GM12878 (cell line): Measurements from ENCODE around the gene MAN2B1. TPM values are rescaled to one million over a fixed set of nuclear protein-coding genes. Genes with fewer than 3 reads are reported as not detected.

Experiments
- ATAC-seq: fragments of 200-7000 bp; cut with Tn5 transposase; 3 replicates; pipeline ENCODE4 v1.9.1; 2020; ENCODE audit warnings: mild to moderate bottlenecking, moderate library complexity
- BruUV-seq: library from RNA; stranded (reverse); fragments of 400-500 nt; replicated peaks from 2 replicates; lab custom pipeline; 2021; lab: Mats Ljungman, UMichigan
- CTCF ChIA-PET: fragments of 300-600 bp; sonication (Branson Sonifier 250); formaldehyde crosslinking; extraction: SDS; loops from one replicate; lab custom pipeline; 2021; ENCODE audit warnings: inconsistent platforms; lab: Yijun Ruan, JAX
- POLR2A ChIA-PET: fragments of 350-600 bp; formaldehyde crosslinking; extraction: SDS; loops from one replicate; lab custom pipeline; 2021; ENCODE audit warnings: inconsistent platforms; lab: Charles Lee
- RAD21 ChIA-PET: fragments of 300-600 bp; sonication (Branson Sonifier 250); formaldehyde crosslinking; loops from one replicate; lab custom pipeline; 2023; ENCODE audit warnings: antibody characterized with exemption; ENCODE audit not compliant: unreplicated experiment; lab: Charles Lee
- SMC1A ChIA-PET: fragments of 300-600 bp; sonication (Branson Sonifier 250); formaldehyde crosslinking; loops from one replicate; lab custom pipeline; 2023; ENCODE audit not compliant: unreplicated experiment, uncharacterized antibody; lab: Charles Lee
- DNase-seq: peaks from one replicate; pipeline ENCODE4 v3.0.0-alpha.2; 2011; ENCODE audit warnings: low read depth, low spot score
- FAIRE-seq: peaks from 3 replicates; lab custom pipeline; 2011; peaks lifted over from hg19 to GRCh38; lab: Jason Lieb, UNC
- H2AFZ ChIP-seq: 2 replicates; pipeline ENCODE4 v1.6.0; 2011; ENCODE audit warnings: low read depth, low read length, control low read depth; ENCODE audit not compliant: control insufficient read depth
- H3K27ac ChIP-seq: 2 replicates; pipeline ENCODE4 v1.5.1; 2011; ENCODE audit warnings: control low read depth; ENCODE audit not compliant: control insufficient read depth, insufficient read depth
- H3K27me3 ChIP-seq, 2 experiments: replicated peaks in 1 of 2; 2 replicates each; pipeline versions ENCODE4 v1.6.0 to v1.6.1; 2011; ENCODE audit warnings: low read length in 1 of 2; ENCODE audit not compliant: control insufficient read depth in 2 of 2, insufficient read depth in 2 of 2
- H3K36me3 ChIP-seq, 2 experiments: 2 replicates each; pipeline ENCODE4 v1.5.1; 2011; ENCODE audit warnings: low read length in 1 of 2; ENCODE audit not compliant: control insufficient read depth in 2 of 2, insufficient read depth in 2 of 2
- H3K4me1 ChIP-seq: 2 replicates; pipeline ENCODE4 v1.6.1; 2011; ENCODE audit warnings: mild to moderate bottlenecking, low read length, moderate library complexity, mixed read lengths; ENCODE audit not compliant: control insufficient read depth, insufficient read depth
- H3K4me2 ChIP-seq: 2 replicates; pipeline ENCODE4 v1.6.0; 2011; ENCODE audit warnings: control low read depth; ENCODE audit not compliant: control insufficient read depth, insufficient read depth
- H3K4me3 ChIP-seq: fragments of 200-600 bp; sonication (generic); 2 replicates; pipeline ENCODE4 v1.5.1; 2016
- H3K79me2 ChIP-seq: 2 replicates; pipeline ENCODE4 v1.6.0; 2011; ENCODE audit warnings: low read length; ENCODE audit not compliant: control insufficient read depth, insufficient read depth
- H3K9ac ChIP-seq: 2 replicates; pipeline ENCODE4 v1.8.0; 2011; ENCODE audit warnings: low read length, control low read depth, mixed read lengths; ENCODE audit not compliant: control insufficient read depth, insufficient read depth
- H3K9me3 ChIP-seq: replicated peaks from 3 replicates; pipeline ENCODE4 v1.5.1; 2011; ENCODE audit warnings: mild to moderate bottlenecking, low read length; ENCODE audit not compliant: control insufficient read depth, insufficient read depth
- H4K20me1 ChIP-seq: 2 replicates; pipeline ENCODE4 v1.6.0; 2011; ENCODE audit not compliant: control insufficient read depth, insufficient read depth
- BCL11A ChIP-seq: IDR thresholded peaks from 2 replicates; pipeline ENCODE4 v1.6.1; 2011; ENCODE audit warnings: low read depth, low read length
- BCLAF1 ChIP-seq: fragments of 450-650 bp; IDR thresholded peaks from 2 replicates; pipeline ENCODE4 v1.6.1; 2017; ENCODE audit warnings: antibody characterized with exemption, mild to moderate bottlenecking, moderate library complexity
- FOXM1 ChIP-seq: IDR thresholded peaks from 2 replicates; pipeline ENCODE4 v1.6.1; 2012; ENCODE audit warnings: low read depth, mild to moderate bottlenecking, inconsistent platforms, low read length, moderate library complexity
- IKZF2 ChIP-seq, 2 experiments: fragments of 450-650 bp; IDR thresholded peaks; 2 replicates each; pipeline ENCODE4 v1.6.1; 2017; ENCODE audit warnings: mild to moderate bottlenecking in 2 of 2, moderate library complexity in 2 of 2
- JUND ChIP-seq: IDR thresholded peaks from 2 replicates; pipeline ENCODE4 v1.6.1; 2012; ENCODE audit warnings: low read depth, mild to moderate bottlenecking, low read length, improper control_type of control experiment, moderate library complexity
- NFYA ChIP-seq: IDR thresholded peaks from 2 replicates; pipeline ENCODE4 v1.6.1; 2011; ENCODE audit warnings: low read depth, mild to moderate bottlenecking, low read length, improper control_type of control experiment, borderline replicate concordance
- RUNX3 ChIP-seq: IDR thresholded peaks from 2 replicates; pipeline ENCODE4 v1.6.1; 2012; ENCODE audit warnings: low read length, inconsistent platforms
- STAT1 ChIP-seq: fragments of 450-650 bp; conservative IDR thresholded peaks from 2 replicates; pipeline ENCODE4 v1.6.1; 2014; ENCODE audit warnings: antibody characterized with exemption, mild to moderate bottlenecking
- SUZ12 ChIP-seq: fragments of 200-600 bp; sonication (generic); IDR thresholded peaks from one replicate; pipeline ENCODE4 v1.6.1; 2018; ENCODE audit warnings: antibody characterized with exemption, mild to moderate bottlenecking; ENCODE audit not compliant: unreplicated experiment
- TCF7 ChIP-seq: IDR thresholded peaks from 2 replicates; pipeline ENCODE4 v1.6.1; 2014; ENCODE audit warnings: antibody characterized with exemption, borderline replicate concordance
- YY1 ChIP-seq: IDR thresholded peaks from 2 replicates; pipeline ENCODE4 v1.6.1; 2011; ENCODE audit warnings: low read depth, mild to moderate bottlenecking, low read length
- ZNF687 ChIP-seq: fragments of 450-650 bp; IDR thresholded peaks from 2 replicates; pipeline ENCODE4 v1.6.1; 2017; ENCODE audit warnings: mild to moderate bottlenecking, moderate library complexity
- WGBS: methylation state at CpG from one replicate; pipeline ENCODE4 v1.1.6; 2016; ENCODE audit warnings: low lambda C conversion rate; ENCODE audit not compliant: insufficient replicate concordance, insufficient coverage; ENCODE audit errors: missing lambda C conversion rate; 5-methylcytosine and 5-hydroxymethylcytosine counted together
- in situ Hi-C: fragments of 300-500 bp; cut with MboI; formaldehyde crosslinking; loops from 9 replicates; pipeline ENCODE4 v1.14.3; 2018; ENCODE audit warnings: mixed read lengths
- intact Hi-C: fragments of 100-400 bp; cut with micrococcal nuclease; formaldehyde crosslinking; loops from one replicate; pipeline ENCODE4 v1.14.2; 2022; ENCODE audit not compliant: unreplicated experiment
- polyA plus RNA-seq, 11 experiments: library from polyadenylated mRNA; depleted of rRNA in 4 of 11; unstranded in 6 of 11; stranded (reverse) in 5 of 11; fragments of >200 nt; fragmentation: Nextera tagmentation in 4 of 11; fragmentation: Illumina TruSeq in 1 of 11; extraction: Ambion mirVana in 4 of 11; extraction: Trizol in 1 of 11; gene quantifications; 1 replicate in 1 of 11; 2 replicates in 10 of 11; pipeline versions ENCODE4 v1.2.1 to v1.2.3, GENCODE V29; 2011 to 2016; ENCODE audit warnings: inconsistent platforms in 2 of 11, missing spikeins in 2 of 11, low read depth in 1 of 11
- total RNA-seq, 4 experiments: library from RNA; depleted of rRNA in 3 of 4; stranded (reverse); fragments of >200 nt in 3 of 4; fragmentation: Illumina TruSeq in 1 of 4; extraction: Trizol in 1 of 4; gene quantifications; 2 replicates each; pipeline versions ENCODE4 v1.2.1 to v1.2.3, GENCODE V29; 2013 to 2021
- TF ChIP-seq, protein P1 (sequence below): IDR thresholded peaks from 2 replicates; pipeline ENCODE4 v1.6.1; 2011; ENCODE audit warnings: low read depth, mild to moderate bottlenecking, low read length, moderate library complexity, borderline replicate concordance; ENCODE audit errors: extremely low read depth
- TF ChIP-seq, protein P2 (sequence below): IDR thresholded peaks from 2 replicates; pipeline ENCODE4 v1.6.1; 2011; ENCODE audit warnings: low read depth, low read length, improper control_type of control experiment, borderline replicate concordance

The MAN2B1 gene
- total and polyA plus RNA-seq, 10 of the 15 experiments (the other 5 are each of a cell fraction or from before 2014, with no cell fraction given) = 7.6 to 224 (median 81.4) TPM

GRCh38 chr19:12638611-12639182 lies 27.8 kb downstream of the MAN2B1 start:
- BruUV-seq = no TSS peak
- Histone ChIP-seq H3K27me3 (no peaks in the 10 kb centered on the region), H3K4me1 (0 out of 2 replicates have a peak, but pooled peaks cover 5% of the 10 kb centered on the region), H3K79me2 (no peaks in the 10 kb centered on the region), H3K4me3 (no peak overlapping the region), H3K36me3 (no peaks in the 10 kb centered on the region), H4K20me1 (no peaks in the 10 kb centered on the region), H3K4me2 (no peak overlapping the region), H2AFZ (no peak overlapping the region), H3K9ac (no peak overlapping the region), H3K9me3 (no peaks in the 10 kb centered on the region), H3K27ac (no peak overlapping the region)
- intact Hi-C loops = no loop called here
- ChIA-PET RAD21 (interaction anchor here (1.9 kb wide), 1 partner anchor 25 kb away, joined by 4 read pairs; no protein-coding TSS in a partner anchor), CTCF (interaction anchor here (0.6 to 1.9 kb wide), 6 partner anchors 8 to 95 kb away, joined by 3 to 11 read pairs (median 6); no protein-coding TSS in a partner anchor), SMC1A (no interaction called here), POLR2A (no interaction called here)
- no peak for ATAC-seq
- over 99% methylated on average over 20 of the region's 22 CpGs for WGBS
- TF ChIP-seq BCLAF1 (no peak), TCF7 (no peak), IKZF2 (IDR thresholded peaks at IDR 0.05) (no peak), SUZ12 (no peak), ZNF687 (no peak), RUNX3 (no peak), STAT1 (no peak), NFYA (no peak), YY1 (no peak), JUND (no peak), BCL11A (no peak), FOXM1 (no peak)
- TF ChIP-seq, protein P1, sequence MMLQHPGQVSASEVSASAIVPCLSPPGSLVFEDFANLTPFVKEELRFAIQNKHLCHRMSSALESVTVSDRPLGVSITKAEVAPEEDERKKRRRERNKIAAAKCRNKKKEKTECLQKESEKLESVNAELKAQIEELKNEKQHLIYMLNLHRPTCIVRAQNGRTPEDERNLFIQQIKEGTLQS = no peak
- TF ChIP-seq, protein P2, sequence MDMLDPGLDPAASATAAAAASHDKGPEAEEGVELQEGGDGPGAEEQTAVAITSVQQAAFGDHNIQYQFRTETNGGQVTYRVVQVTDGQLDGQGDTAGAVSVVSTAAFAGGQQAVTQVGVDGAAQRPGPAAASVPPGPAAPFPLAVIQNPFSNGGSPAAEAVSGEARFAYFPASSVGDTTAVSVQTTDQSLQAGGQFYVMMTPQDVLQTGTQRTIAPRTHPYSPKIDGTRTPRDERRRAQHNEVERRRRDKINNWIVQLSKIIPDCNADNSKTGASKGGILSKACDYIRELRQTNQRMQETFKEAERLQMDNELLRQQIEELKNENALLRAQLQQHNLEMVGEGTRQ = no peak
- in situ Hi-C loops = no loop called here
- no peak for DNase-seq
- FAIRE-seq = no peak
